ENCODE results near the gene TELO2. TPM values are rescaled to one million over a fixed set of nuclear protein-coding genes. Genes with fewer than 3 reads are reported as not detected.

Gene TELO2
- total RNA-seq, 4 donors from 2014 or later: 23.1 to 40.0 (median 34.1) TPM

- intact Hi-C loops (cut with DNase I; ENCODE audit: low total_unique reads): no loop called here
- H3K4me3 ChIP-seq (ENCODE audit: low read depth, poor library complexity, severe bottlenecking): no peak overlapping the region
- no peak for DNase-seq (ENCODE audit: low spot score in 2 of 2)
- TF ChIP-seq POLR2A (IDR thresholded peaks at IDR 0.05) (no peak), CTCF (IDR thresholded peaks at IDR 0.05) (no peak)
- WGBS, 2 donors: 96 to 97% methylated on average over 32 to 37 of the region's 44 CpGs
Observed at GRCh38 chr16:1500465-1501150, 7.4 kb downstream of the TELO2 start.

- intact Hi-C loops (cut with DNase I; ENCODE audit: low total_unique reads): no loop called here
- no peak for DNase-seq (ENCODE audit: low spot score in 2 of 2)
- no peak overlapping the region for H3K4me3 ChIP-seq (ENCODE audit: low read depth, poor library complexity, severe bottlenecking)
- TF ChIP-seq POLR2A (IDR thresholded peaks at IDR 0.05): no peak
- no peak for TF ChIP-seq CTCF (IDR thresholded peaks at IDR 0.05)
- 95 to 97% methylated on average over 19 to 23 of the region's 23 CpGs for WGBS, 2 donors
Observed at GRCh38 chr16:1501630-1502029, 8.5 kb downstream of the TELO2 start.

- no peak overlapping the region for H3K4me3 ChIP-seq (ENCODE audit: low read depth, poor library complexity, severe bottlenecking)
- no peak for DNase-seq (ENCODE audit: low spot score in 2 of 2)
- intact Hi-C loops (cut with DNase I; ENCODE audit: low total_unique reads): no loop called here
- TF ChIP-seq POLR2A (IDR thresholded peaks at IDR 0.05): no peak
- TF ChIP-seq CTCF (IDR thresholded peaks at IDR 0.05): no peak
- 95 to 97% methylated on average over 28 to 34 of the region's 42 CpGs for WGBS, 2 donors
Observed at GRCh38 chr16:1502092-1503004, 9.2 kb downstream of the TELO2 start.

GRCh38 chr16:1503110-1503955, 10.2 kb downstream of the TELO2 start:
- H3K4me3 ChIP-seq (ENCODE audit: low read depth, poor library complexity, severe bottlenecking): no peak overlapping the region
- DNase-seq (ENCODE audit: low spot score in 2 of 2): no peak
- WGBS, 2 donors: 95 to 97% methylated on average over 37 of the region's 37 CpGs
- TF ChIP-seq CTCF (IDR thresholded peaks at IDR 0.05): no peak
- TF ChIP-seq POLR2A (IDR thresholded peaks at IDR 0.05): no peak
- intact Hi-C loops (cut with DNase I; ENCODE audit: low total_unique reads): no loop called here

GRCh38 chr16:1505073-1505844, 12.1 kb downstream of the TELO2 start:
- no peak for TF ChIP-seq POLR2A (IDR thresholded peaks at IDR 0.05)
- TF ChIP-seq CTCF (IDR thresholded peaks at IDR 0.05): no peak
- 94 to 95% methylated on average over 34 to 36 of the region's 37 CpGs for WGBS, 2 donors
- intact Hi-C loops (cut with DNase I; ENCODE audit: low total_unique reads): no loop called here
- DNase-seq (ENCODE audit: low spot score in 2 of 2): no peak
- no peak overlapping the region for H3K4me3 ChIP-seq (ENCODE audit: low read depth, poor library complexity, severe bottlenecking)

Data from lower leg skin (tissue), 4 donors.